CD4-positive, alpha-beta T cell treated with Interleukin-4 for 4 hours (primary cell): Measurements from ENCODE around the gene CTCF.

Source experiments
- DNase-seq: peaks from one replicate; pipeline ENCODE4 v3.0.0-alpha.2; 2020

The CTCF gene

DNA sequence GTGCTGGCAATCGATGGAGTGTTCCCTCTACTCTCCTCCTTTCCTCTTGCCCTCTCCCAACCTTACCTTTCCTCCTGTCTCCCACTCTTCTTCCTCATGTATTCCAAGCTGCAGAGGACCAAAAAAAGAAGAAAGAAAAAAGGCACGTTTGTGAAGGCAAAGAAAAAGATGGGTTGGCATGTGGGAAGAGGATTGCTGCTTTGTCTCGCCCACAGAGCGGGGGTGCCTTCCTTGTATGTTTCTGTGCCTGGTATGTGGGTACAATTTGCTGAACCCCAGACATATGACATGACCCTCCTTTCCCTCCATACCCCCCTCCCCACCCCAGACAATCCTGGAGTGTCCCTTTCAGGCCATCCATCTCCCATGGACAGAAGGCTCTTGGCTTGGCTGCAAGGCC, 13.1 kb upstream of the CTCF start:
- no peak for DNase-seq

GRCh38 chr16:67549936-67550335, 12.4 kb upstream of the CTCF start:
- no peak for DNase-seq

DNA sequence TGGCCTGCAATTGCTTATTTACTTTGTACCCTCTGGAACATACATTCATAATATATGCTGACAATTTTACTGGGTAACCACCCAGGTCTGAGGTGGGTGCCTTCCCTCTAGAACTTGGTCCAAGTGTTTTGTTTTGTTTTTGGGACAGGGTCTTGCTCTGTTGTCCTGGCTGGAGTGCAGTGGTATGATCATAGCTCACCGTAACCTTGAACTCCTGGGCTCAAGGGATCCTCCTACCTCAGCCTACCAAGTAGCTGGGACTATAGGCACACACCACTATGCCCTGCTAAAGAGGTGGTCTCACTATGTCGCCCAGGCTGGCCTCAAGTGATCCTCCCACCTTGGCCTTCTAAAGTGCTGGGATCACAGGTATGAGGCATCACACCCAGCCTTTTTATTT, 11.2 kb upstream of the CTCF start:
- DNase-seq: no peak

- DNase-seq: no peak
Measured at GRCh38 chr16:67551972-67552371, 10.4 kb upstream of the CTCF start.

GRCh38 chr16:67552476-67552875, 9.8 kb upstream of the CTCF start:
- DNase-seq: no peak

DNA sequence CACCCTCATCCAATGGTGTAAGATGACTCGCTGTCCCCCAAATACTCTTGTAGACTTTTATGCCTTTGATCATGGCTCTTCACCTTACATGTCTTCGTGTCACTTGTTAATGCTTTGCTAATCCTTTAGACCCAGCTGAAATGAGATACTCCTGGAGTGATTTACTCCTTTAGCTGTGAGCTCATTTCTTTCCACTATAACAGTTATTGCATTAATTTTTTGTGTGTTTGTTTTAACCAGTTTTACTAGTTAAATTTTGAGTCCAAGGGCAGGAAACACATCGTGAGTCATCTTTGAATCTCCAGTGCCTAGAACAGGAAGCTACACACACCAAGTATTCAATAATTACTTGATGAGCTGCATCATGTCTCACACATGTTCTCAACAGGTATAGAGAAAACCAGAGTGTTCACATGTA, 6.5 kb upstream of the CTCF start:
- peak; percentile 86 for DNase-seq

- no peak for DNase-seq
Measured at GRCh38 chr16:67558859-67559258, 3.5 kb upstream of the CTCF start.

GRCh38 chr16:67560827-67561342, 1.4 kb upstream of the CTCF start:
- no peak for DNase-seq

- DNase-seq: no peak
Measured at GRCh38 chr16:67561501-67561823, 864 bp upstream of the CTCF start.

DNA sequence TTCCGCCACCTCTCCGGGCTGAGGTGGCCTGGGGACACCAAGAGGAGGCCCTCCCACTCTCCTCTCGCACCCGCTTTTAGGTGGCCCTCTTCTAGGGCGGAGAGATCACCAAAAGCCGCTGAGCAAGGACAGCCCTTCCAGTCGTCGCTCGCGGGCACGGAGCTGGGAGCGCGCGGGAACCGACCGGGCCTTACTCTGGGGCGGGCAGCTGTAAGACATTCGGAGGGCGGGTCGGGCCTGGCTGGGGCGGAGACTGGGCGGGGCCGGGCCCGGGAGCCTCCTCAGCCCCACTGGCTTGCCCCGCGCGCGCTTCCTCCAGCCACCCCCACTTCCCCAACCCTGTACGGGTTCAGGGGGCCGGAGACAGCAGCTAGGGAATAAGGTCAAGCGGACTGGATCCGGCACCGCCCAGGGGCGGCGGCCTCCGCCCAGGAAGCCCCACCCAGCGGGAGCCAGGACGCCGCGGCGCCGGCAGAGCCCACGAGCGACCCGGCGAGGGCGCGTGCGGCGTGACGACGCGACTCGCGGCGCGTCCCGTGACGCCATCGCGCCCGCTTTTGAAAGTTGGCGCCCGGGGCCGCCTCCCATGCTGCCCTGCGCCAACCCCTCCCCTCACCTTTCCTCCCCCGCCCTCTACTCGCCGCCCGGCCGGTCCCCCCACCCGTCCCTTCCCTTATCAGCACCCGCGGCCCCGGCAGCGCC, 351 bp upstream of the CTCF start:
- DNase-seq: peak; percentile 98

GRCh38 chr16:67562918-67563707, 787 bp downstream of the CTCF start:
- DNase-seq: peak; percentile 53

DNA sequence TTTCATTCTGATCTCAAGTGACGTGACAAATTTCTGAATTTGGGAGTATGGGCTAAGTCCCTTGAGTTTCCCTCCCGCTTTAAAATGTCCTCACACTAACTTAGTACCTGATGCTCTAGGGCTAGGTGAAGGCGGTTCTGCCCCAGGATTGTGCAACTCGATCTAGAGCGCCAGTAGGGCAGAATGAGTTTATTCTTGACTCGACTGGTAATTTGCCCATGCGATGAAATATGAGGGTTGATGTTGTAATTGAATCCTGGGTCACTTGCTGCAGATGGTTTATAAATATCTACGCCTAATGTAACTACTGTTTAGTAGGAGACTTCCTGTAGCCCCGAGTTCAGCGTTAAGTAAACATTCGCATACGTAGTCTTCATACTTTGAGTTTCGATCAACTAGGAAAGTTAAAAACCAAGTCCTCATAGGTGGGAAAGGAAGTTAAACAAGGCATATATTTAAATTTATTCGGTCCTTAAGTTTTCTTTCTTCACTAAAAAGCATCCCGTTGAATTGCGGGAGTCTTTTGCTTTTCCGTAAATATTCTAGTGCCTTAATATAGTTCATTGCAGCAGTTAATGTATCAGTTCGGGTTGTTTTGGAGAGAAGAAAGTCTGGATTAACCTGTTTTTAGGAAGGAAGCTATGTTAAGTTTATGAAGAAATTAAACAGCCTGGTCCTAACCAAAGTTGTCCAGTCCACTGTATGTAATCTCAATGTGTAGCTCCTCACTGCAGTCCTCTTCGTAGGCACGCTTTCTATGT, 1.6 kb downstream of the CTCF start:
- peak; percentile 29 for DNase-seq

- no peak for DNase-seq
Measured at GRCh38 chr16:67565470-67566100, 3.3 kb downstream of the CTCF start.

- DNase-seq: no peak
Measured at GRCh38 chr16:67571464-67571863, 9.1 kb downstream of the CTCF start.

- DNase-seq: no peak
Measured at GRCh38 chr16:67571981-67572431, 9.7 kb downstream of the CTCF start.

DNA sequence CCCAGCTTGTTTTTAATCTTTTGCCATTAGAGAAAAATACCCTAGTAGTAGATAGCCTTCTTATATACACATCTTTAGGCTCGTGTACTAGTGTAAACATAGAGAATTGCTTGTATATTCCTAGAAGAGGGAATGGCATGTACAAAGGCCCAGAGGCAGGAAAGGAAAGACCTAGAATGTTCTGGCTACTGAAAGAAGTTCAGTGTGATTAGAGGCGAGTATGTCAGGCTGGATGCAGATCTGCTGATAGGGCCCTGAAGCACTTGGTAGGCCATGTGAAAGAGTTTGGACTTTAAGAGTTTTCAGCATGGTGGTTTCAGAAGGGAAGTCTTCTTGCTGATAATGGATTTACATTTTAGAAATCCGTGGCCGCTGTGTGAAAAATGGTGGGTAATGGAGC, 17.4 kb downstream of the CTCF start:
- DNase-seq: no peak

DNA sequence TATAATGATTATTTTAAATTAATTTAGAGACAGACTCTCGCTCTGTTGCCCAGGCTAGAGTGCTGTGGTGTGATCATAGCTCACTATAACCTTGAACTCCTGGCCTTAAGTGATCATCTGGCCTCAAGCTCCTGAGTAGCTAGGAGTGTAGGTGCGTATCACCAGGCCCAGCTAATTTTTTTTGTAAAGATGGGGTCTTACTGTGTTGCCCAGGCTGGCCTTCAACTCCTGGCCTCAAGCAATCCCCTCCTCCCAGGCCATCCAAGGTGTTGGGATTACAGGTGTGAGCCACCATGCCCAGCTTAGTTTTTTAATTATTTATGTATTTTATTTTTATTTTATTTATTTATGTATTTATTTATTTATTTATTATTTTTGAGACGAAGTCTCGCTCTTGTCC, 17.9 kb downstream of the CTCF start:
- no peak for DNase-seq

DNA sequence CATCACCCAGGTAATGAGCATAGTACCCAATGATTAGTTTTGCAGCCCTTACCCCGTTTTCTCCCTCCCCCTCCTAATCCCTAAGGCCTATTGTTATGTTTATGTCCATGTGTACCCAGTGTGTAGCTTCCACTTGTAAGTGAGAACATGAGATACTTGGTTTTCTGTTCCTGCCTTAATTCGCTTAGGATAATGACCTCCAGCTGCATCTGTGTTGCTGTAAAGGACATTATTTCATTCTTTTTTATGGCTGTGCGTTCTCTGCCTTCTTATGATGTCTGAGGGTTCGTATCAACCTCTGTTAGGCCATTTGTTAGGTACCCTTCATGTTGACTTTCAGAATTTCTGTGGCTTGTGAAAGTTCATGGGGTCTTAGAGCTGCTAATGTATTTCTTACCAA, 31.0 kb downstream of the CTCF start:
- no peak for DNase-seq

GRCh38 chr16:67593701-67594100, 31.4 kb downstream of the CTCF start:
- DNase-seq: no peak

DNA sequence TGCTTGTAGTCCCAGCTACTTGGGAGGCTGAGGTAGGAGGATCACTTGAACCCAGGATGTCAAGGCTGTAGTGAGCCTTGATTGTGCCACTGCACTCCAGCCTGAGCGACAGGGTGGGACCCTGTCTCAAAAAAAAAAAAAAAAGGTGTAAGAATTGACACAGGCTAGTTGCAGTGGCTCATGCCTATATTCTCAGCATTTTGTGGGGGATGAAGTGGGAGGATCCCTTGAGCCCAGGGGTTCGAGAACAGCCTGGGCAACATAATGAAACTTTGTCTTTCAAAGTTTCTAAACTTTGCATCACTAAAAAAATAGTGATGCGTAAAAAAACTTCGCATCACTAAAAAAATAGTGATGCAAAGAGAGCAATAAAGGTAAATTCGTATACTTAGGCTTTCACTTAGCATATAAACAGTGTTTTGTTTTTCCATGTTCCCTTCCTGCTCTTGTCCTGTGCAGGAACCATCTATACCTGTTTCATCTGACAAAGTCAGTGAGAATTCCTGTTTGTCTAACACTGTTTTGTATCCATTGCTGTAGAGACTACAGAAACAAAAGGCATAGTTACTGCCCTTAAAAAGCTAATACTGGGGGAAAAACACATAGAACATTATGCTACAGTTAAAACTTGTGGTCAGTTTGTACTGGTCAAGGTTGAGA, 32.1 kb downstream of the CTCF start:
- no peak for DNase-seq

DNA sequence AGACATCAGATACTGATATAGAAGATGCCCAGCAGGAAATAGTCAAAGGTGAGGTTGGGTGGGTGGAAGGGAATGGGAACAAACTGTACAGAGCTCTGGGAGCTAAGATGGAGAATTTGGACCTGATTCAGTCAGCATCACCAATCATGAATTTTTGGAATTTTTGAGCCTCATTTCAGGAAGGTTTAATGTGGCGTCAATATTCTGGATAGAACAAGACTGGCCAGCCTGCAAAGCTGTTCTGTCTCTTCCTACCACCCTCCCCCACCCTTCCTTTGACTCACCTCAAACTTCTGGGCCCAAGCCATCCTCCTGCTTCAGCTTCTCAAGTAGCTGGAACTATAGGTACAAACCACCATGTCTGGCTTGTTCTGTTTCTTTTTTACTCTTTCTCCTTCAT, 32.6 kb downstream of the CTCF start:
- DNase-seq: no peak

- no peak for DNase-seq
Measured at GRCh38 chr16:67598527-67598926, 36.2 kb downstream of the CTCF start.

- DNase-seq: no peak
Measured at GRCh38 chr16:67605641-67606040, 43.3 kb downstream of the CTCF start.
